GM12872 (cell line): Measurements from ENCODE around the gene IFT172.

Experiments
- CTCF ChIP-seq: IDR thresholded peaks from 3 replicates; pipeline ENCODE4 v1.5.1; 2011; ENCODE audit warnings: low read depth, mild to moderate bottlenecking, low read length, moderate library complexity; ENCODE audit not compliant: insufficient read depth

The IFT172 gene

GRCh38 chr2:27431395-27431794 lies 58.1 kb downstream of the IFT172 start:
- no peak for TF ChIP-seq CTCF

GRCh38 chr2:27428978-27429541 lies 60.5 kb downstream of the IFT172 start:
- no peak for TF ChIP-seq CTCF

- no peak for TF ChIP-seq CTCF
Observed at GRCh38 chr2:27428213-27428977, 61.1 kb downstream of the IFT172 start, which contains the start of gene NRBP1. NRBP1 (plus strand) TSS chr2:27428631; CDS start chr2:27433274, 4,643 bp downstream.

GRCh38 chr2:27427863-27428212 lies 61.7 kb downstream of the IFT172 start:
- TF ChIP-seq CTCF, result no peak

GRCh38 chr2:27422958-27423357 lies 66.6 kb downstream of the IFT172 start:
- no peak for TF ChIP-seq CTCF

- TF ChIP-seq CTCF, result no peak
Observed at GRCh38 chr2:27421660-27422250, 67.8 kb downstream of the IFT172 start.

GRCh38 chr2:27420996-27421395 lies 68.5 kb downstream of the IFT172 start:
- no peak for TF ChIP-seq CTCF
